ENCODE measurements around the gene CCDC57. TPM values are rescaled to one million over a fixed set of nuclear protein-coding genes. Genes with fewer than 3 reads are reported as not detected.

Gene CCDC57
- total and polyA plus RNA-seq, 9 of the 15 experiments (the other 6 are each of a cell fraction or from before 2014, with no cell fraction given) = 0.83 to 36.2 (median 13.6) TPM

- TF ChIP-seq SOX6 (IDR thresholded peaks at IDR 0.05) = no peak
- peak; percentile 78 for TF ChIP-seq ZBTB17 (CRISPR knock-in tag; IDR thresholded peaks at IDR 0.05)
- TF ChIP-seq E2F4 (CRISPR knock-in tag; IDR thresholded peaks at IDR 0.05; ENCODE audit: low read depth) = no peak
- TF ChIP-seq RBBP5 (IDR thresholded peaks at IDR 0.05; ENCODE audit: borderline replicate concordance, insufficient read depth, low read length, poor library complexity, severe bottlenecking) = no peak
- TF ChIP-seq MYBL2 (IDR thresholded peaks at IDR 0.05; ENCODE audit: low read depth) = no peak
- TF ChIP-seq MYBL2 (CRISPR knock-in tag; IDR thresholded peaks at IDR 0.05; ENCODE audit: borderline replicate concordance) = no peak
- TF ChIP-seq PCBP2 (IDR thresholded peaks at IDR 0.05; ENCODE audit: low read depth, low read length, poor library complexity, severe bottlenecking) = no peak
- TF ChIP-seq, protein P1, sequence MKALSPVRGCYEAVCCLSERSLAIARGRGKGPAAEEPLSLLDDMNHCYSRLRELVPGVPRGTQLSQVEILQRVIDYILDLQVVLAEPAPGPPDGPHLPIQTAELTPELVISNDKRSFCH (CRISPR knock-in tag; IDR thresholded peaks at IDR 0.05) = no peak
- TF ChIP-seq, protein P1 (tag; IDR thresholded peaks at IDR 0.05) = peak; percentile 78
- TF ChIP-seq, protein P2, sequence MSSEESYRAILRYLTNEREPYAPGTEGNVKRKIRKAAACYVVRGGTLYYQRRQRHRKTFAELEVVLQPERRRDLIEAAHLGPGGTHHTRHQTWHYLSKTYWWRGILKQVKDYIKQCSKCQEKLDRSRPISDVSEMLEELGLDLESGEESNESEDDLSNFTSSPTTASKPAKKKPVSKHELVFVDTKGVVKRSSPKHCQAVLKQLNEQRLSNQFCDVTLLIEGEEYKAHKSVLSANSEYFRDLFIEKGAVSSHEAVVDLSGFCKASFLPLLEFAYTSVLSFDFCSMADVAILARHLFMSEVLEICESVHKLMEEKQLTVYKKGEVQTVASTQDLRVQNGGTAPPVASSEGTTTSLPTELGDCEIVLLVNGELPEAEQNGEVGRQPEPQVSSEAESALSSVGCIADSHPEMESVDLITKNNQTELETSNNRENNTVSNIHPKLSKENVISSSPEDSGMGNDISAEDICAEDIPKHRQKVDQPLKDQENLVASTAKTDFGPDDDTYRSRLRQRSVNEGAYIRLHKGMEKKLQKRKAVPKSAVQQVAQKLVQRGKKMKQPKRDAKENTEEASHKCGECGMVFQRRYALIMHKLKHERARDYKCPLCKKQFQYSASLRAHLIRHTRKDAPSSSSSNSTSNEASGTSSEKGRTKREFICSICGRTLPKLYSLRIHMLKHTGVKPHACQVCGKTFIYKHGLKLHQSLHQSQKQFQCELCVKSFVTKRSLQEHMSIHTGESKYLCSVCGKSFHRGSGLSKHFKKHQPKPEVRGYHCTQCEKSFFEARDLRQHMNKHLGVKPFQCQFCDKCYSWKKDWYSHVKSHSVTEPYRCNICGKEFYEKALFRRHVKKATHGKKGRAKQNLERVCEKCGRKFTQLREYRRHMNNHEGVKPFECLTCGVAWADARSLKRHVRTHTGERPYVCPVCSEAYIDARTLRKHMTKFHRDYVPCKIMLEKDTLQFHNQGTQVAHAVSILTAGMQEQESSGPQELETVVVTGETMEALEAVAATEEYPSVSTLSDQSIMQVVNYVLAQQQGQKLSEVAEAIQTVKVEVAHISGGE (CRISPR knock-in tag; IDR thresholded peaks at IDR 0.05) = peak in 1 of 3 experiments; percentile 32; a peak in 1 of 6 replicates
- TF ChIP-seq NFYB (IDR thresholded peaks at IDR 0.05; ENCODE audit: extremely low read depth, insufficient read length) = no peak
- TF ChIP-seq SPI1 (IDR thresholded peaks at IDR 0.05; ENCODE audit: borderline replicate concordance, low read depth, low read length) = no peak
- 0 out of 2 replicates have a peak, but pooled peaks have one; percentile 54 for TF ChIP-seq ERF (CRISPR knock-in tag; IDR thresholded peaks at IDR 0.05)
- TF ChIP-seq, protein P3, sequence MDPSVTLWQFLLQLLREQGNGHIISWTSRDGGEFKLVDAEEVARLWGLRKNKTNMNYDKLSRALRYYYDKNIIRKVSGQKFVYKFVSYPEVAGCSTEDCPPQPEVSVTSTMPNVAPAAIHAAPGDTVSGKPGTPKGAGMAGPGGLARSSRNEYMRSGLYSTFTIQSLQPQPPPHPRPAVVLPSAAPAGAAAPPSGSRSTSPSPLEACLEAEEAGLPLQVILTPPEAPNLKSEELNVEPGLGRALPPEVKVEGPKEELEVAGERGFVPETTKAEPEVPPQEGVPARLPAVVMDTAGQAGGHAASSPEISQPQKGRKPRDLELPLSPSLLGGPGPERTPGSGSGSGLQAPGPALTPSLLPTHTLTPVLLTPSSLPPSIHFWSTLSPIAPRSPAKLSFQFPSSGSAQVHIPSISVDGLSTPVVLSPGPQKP (CRISPR knock-in tag; IDR thresholded peaks at IDR 0.05) = no peak
- TF ChIP-seq ZNF584 (CRISPR knock-in tag; IDR thresholded peaks at IDR 0.05; ENCODE audit: low read depth) = no peak
- TF ChIP-seq ZNF79 (CRISPR knock-in tag; IDR thresholded peaks at IDR 0.05; ENCODE audit: low read depth) = no peak; the same call in 1 of the 2 replicates
- peak; percentile 58 for TF ChIP-seq RBFOX2 (IDR thresholded peaks at IDR 0.05; ENCODE audit: low read depth, low read length)
- TF ChIP-seq, protein P4, sequence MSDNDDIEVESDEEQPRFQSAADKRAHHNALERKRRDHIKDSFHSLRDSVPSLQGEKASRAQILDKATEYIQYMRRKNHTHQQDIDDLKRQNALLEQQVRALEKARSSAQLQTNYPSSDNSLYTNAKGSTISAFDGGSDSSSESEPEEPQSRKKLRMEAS (CRISPR knock-in tag; IDR thresholded peaks at IDR 0.05) = 0 out of 2 replicates have a peak, but pooled peaks have one; percentile 23
- no peak for TF ChIP-seq CBX5 (IDR thresholded peaks at IDR 0.05; ENCODE audit: borderline replicate concordance, low read depth)
- TF ChIP-seq TBL1XR1 (IDR thresholded peaks at IDR 0.05; ENCODE audit: low read length in 2 of 2) = no peak
- TF ChIP-seq SMAD4 (CRISPR knock-in tag; conservative IDR thresholded peaks at IDR 0.05) = peak; percentile 73; the same call in 1 of the 2 replicates
Observed at GRCh38 chr17:82217120-82217529, 4.5 kb upstream of the CCDC57 start (continued).
